Right kidney (tissue), 1 donor: ENCODE measurements around the gene WDR86.

Source experiments
- DNase-seq: peaks from one replicate; pipeline ENCODE4 v3.0.0-alpha.2; 2016

Gene WDR86

DNA sequence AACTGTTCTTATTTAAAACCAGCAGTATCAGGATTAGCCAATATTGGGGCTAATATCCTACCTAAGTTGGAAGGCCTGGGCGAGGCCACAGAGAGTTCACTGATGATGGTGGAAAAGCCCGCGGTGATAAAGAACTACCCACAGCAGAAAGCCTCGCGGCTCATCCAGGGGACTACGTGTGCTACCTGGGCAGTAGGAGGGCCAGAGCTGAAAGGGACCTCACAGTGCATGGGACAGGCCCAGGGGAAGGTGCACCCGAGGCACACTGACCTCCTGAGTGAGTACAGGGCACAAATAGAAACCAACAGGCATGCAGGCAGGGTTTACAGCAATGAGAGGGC, 1.4 kb downstream of the WDR86 start:
- no peak for DNase-seq

DNA sequence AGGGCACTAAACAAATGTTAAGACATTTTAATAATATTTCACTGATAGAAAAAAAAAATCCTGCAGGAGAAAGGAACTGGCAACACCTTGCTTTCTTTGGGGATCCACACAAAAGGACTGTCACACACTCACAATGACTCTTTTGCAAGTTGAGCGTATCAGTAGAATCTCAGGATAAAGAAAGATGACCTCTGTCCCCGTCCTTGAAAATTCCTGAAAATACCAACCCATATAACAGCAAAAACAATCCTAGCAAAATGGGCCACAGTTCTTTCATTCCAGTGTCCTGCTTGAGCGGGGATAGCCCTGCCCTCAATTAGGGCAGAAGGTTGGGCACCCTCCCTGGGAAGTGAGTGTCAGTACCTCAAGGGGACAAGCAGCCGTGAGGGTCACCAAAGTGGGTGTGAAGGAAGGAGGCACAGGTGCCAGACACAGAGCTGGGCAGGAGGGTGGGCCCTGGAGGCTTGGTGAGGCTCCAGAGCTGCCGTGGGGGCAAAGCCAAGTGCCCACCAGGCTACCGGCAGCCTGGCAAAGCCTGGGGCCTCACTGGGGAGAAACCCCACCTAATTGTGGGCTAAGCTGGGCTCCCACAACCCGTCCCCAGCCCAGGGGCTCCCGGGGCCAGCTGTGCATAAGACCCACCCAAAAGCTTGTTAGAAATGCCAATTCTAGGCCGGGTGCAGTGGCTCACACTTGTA, 2.8 kb downstream of the WDR86 start:
- no peak for DNase-seq

DNA sequence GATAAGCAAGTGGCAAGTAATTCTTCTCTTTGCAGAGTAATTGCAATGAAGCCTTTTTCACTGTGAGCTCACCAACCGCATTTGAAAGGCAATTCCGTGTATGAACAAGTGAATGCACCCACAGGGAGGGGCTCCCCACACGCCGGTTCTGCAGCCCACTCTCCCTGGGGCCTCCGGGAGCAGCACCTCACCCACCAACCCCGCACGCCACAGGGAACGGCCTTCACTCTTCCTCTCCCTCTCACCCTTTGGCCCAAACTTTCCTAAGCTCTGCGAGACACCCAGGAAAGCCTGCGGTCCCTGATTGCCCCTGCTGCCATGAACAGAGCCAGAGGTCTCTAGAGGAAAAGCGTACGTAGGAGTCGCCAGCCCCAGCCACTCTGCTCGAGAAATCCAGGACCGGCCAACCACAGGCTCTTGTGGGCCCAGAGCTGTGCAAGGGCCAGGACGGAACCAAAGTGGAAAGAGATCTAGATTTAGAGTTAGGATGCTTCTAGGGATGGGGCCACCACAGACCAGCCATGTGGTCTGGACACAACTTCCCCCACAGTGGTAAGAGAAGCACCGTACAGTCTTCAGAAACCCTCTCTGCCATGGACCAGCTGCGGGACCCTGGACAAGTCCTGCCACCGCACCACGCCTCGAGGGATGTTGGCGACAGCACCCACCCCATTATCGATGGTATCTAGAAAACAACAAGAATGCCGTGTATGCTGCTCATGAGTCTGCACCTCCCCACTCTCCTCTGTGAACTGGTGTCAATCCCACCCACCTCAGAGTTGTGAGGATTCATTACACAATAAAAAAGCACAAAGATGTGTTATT, 3.6 kb downstream of the WDR86 start:
- DNase-seq: no peak

DNA sequence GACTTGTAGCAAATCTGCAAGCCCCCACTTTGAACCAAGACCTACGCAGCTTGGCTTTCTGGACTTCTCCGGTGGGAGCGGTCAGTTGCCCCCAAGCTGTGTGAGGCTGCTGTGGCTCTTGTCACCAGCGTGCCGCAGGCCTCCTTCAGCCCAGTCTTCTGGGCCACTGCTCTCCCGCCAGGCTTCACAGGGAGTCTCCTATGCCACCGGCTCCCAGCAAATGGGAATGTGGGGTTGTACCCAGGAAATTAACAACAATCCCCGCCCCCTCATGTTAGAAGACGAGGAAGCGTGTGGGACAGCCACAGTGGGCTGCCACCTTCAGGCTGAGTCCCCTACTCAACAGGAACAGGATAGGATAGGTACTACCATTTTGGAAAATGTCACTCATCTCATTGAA, 4.2 kb downstream of the WDR86 start:
- no peak for DNase-seq

DNA sequence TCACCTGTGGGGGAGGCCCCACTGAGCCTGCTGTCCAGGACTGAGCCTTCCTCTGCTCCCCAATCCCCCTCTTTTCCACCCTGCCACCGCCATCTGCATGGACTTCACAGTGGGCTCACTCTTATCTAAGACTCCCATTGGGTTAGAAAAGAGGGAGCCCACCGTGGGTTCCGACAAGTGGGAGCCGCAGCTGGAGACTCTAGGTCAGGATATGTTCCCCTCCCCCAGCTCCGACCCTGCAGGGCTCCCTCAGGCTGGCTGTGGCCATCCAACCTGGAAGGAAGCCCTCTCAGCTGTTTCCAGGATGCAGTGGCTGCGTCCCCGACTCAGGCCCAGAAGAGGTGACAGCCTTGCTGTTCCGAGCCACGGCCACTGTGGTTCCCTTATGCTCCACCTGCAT, 4.8 kb downstream of the WDR86 start:
- no peak for DNase-seq

DNA sequence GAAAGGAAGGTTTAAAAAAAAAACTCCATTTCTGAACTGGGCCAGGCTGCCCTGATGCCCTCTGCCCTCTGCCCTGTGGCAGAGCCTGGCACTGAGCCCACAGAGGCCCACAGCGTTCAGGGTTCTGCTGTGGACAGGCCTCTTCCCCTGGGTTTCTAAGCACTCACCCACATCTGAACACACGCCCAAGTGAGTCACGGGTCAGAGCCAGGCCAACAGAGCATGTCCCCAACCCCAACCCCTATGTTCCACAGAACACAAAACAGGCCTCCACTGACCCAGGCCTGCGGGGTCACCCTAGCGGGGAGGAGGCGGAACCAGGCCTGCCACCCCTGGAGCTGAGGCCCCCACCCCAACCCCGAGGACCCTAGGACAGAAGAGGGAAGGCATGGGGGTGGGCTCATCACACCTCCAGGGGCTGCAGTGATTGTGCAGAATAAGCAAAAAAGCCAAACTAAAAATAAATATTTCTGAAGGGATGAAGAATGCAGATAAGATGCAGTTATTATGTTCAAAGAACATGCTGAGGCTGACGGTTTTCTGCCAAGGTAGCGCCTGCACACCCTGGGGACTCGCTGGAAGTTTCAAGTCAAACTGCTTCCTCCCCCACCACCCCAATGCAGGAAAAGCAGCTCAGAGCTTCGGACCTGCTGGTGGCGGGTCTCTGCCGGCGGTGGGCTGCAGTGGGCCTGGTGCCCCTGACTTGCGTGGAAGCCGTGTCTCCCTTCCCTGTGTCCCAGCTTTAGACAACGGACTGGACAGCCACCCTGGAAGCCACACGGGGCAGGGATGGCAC, 5.4 kb downstream of the WDR86 start:
- DNase-seq: no peak

DNA sequence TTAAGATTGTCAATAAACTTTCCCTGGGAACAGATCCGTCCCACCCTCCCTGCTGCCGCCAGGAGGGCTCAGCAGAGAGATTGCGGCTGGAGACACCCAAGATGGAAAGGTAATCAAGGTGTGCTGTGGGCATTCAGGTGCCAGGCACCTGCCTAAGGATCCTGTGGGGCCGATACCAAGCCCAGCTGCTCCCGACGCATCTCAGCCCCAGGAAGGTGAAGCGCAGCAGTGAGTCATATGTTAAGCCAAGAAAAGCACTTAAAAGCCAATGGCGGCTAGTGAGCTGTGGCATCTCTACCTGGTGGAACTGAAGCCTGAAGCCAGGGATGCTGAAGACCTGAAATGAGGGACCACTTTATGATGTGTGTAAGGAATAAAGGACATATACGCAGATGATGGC, 6.1 kb downstream of the WDR86 start:
- DNase-seq: no peak

DNA sequence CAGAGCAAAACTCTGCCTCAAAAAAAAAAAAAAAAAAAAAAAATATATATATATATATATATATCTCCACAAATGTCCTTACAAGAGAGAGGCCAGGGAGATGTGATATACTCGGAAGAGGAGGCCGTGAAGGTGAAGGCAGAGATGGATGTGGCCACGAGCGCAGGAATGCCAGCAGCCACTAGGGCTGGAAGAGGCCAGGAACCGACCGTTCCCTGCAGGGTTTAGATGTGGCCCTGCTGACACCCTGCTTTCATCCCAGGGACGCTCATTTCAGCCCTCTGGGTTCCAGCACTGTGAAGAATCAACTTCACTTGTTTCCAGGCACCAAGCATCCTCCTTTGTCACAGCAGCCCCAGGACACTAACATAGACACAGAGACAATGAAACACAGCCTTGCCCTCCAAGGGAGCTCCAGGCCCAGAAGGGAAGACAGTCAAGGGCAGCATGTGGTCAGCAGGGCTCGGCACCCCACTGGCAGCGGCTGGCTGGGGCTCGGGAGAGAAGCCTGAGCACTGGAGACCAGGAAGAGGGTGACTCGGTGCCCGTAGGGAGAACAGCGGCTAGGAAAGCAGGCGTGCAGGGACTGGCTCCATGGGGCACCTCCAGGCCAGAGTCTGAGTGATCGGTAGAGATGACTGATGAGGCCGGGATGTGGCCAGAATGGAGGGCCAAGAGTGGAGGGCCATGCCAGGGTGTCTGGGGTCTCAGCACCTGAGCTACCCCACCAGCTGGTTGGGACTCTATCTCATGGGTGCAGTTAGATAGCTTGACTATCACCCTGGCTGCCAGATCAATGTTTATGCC, 7.6 kb downstream of the WDR86 start:
- DNase-seq: no peak

DNA sequence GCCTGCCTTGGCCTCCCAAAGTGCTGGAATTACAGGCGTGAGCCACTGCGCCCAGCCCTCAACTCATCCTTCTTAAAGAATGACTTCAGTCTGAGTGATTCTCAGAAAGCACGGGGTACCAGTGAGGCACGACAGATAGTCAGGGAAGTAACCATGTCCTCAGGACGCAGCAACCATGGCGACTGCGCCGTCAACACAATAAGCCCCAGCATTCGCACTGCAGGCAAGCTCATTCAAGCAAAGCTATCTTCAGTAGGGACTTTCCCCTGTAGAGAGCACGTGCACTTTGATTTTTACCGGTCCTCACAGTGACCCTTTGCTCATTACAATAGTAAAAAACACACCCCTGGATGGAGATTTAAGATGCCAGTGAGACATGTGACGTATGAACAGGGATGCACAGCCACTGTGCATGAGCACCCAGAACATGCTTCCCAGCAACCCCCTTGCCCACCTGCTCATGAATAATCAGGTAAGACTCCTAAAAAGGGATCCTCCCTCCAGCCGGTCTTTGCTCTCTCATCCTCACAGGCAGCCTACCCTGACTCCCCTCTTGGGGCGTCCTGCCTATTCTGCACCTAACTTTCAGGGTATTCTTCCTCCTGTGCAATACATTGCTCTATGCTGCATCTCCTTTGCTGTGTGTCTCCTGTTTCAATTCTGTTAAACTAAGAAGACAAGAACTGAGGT, 9.1 kb downstream of the WDR86 start:
- no peak for DNase-seq

DNA sequence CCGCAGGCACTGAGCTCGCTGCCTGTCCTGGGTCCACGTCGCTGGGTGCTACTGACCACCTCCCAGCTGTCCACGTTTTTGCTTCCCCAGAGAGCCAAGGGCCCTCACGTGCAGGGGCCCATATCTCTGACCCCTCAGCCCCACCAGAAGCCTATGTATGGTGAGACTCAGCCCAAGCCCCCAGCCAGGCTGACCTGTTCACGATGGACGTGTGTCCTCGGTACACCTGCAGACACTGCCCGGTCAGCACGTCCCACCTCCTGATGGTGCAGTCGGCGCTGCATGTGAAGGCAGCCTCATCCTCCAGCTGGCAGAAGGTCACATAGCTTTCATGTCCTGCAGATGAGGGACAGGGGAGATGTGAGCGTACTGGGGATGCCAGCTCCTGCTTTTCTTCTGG, 9.9 kb downstream of the WDR86 start:
- DNase-seq: no peak

DNA sequence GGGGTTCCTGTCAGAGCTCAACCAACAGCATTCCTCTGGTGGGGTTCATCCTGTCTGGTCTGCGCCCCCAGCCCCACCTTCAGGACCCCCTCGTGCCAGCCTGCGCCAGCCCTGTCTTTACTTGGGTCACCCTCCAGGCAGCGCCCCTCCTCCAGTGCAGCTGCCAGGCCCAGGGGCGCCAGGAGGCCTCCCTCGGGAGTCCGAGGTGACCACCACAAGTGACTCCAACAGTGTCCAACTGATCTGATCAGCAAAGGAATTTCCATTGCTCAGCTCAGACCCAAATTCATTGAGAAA, 10.6 kb downstream of the WDR86 start:
- DNase-seq: no peak

DNA sequence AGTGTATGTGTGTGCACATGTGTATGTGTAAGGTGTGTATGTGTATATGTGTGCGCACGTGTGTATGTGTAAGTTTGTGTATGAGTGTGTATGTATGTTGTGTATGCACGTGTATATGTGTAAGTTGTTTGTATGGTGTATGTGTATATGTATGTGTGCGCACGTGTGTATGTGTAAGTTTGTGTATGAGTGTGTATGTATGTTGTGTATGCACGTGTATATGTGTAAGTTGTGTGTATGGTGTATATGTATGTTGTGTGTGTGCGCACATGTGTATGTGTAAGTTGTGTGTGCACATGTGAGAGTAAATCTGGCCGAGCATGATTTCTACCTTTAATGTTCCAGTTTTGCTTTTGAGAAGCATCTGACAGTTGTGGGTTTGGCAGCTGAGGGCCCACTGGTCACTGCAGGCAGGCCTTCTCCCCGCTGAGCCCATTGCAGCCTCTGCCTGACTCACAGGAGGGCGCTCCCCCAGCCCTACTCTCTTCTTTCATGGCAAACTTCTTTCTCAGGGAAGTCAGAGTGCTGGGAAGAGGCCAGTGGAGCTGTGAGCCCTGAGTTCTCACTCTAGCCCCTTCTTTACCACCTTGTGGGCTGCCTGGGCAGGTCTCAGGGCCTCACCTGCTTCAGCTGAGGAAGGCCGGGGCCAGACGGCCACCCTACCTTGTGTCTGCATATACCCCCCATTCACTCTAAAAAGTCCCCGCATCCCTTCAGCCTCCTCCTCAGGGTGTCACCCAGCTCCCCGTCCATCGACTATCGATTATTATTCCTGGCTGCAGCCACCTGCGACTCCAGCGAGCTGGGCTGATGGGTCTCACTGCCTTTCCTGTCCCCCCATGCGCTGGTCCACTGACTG, 11.2 kb downstream of the WDR86 start:
- no peak for DNase-seq

DNA sequence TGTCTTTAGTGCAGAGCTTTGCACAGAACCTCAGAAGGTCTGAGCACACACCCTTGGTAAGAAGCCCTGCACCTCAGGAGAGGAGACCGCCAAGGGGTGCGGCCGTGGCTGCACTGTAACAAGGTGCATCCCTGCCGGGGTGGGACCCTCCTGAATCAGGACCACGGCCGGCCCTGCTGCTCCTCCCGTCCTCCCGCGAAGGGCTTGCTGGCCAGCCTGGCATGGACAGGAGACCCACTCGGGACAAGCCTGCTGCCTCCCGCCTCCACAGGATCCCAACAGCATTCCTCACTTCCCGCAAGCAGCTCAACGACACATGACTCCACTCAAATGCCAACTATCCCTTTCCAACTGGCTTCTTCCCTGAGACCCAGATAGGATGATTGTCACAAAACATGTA, 12.8 kb downstream of the WDR86 start:
- no peak for DNase-seq

DNA sequence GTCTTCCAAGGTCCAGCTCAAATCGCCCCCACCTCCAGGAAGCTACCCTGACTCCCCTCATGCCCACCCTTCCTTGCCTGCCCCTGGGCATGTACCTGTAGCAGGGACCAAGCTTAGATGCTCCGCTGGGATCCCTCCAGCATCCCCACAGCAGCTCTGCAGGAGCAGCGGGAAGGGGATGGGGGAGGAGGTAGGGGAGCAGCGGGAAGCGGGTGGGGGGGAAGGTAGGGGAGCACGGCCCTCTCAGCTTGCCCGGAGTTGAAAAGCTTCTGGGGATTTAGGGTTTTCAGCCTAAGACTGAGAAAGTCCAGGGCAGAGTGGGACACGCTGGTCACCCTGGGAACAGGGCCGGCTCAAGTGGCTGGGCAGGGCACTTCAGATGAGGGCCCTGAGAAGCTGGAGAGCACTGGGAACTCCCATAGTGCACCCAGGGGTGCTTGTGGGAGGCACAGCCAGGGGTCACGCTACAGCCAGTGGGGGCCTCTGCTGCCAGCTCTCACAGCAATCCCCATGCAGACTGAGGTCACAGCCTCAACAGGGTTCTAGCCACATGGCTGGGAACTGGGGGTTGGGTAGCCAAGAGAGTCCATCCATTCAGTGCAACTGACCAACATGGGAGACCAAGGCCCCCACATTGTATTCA, 13.4 kb downstream of the WDR86 start:
- no peak for DNase-seq

DNA sequence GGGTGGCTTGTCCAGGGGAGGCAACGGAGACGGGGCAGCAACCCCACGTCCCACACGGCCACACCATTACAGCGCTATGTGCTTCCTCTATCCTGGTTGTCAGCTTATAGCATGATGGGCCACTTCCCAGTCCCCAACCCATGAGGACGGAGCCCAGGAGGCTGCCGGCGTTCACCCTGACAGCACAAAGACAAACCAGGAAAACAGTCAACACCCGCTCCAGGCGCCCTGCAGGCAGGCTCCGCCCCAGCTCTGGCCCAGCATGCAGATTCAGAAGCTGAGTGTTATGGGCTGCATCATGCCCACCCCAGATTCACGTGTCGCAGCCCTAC, 14.8 kb downstream of the WDR86 start:
- DNase-seq: no peak

DNA sequence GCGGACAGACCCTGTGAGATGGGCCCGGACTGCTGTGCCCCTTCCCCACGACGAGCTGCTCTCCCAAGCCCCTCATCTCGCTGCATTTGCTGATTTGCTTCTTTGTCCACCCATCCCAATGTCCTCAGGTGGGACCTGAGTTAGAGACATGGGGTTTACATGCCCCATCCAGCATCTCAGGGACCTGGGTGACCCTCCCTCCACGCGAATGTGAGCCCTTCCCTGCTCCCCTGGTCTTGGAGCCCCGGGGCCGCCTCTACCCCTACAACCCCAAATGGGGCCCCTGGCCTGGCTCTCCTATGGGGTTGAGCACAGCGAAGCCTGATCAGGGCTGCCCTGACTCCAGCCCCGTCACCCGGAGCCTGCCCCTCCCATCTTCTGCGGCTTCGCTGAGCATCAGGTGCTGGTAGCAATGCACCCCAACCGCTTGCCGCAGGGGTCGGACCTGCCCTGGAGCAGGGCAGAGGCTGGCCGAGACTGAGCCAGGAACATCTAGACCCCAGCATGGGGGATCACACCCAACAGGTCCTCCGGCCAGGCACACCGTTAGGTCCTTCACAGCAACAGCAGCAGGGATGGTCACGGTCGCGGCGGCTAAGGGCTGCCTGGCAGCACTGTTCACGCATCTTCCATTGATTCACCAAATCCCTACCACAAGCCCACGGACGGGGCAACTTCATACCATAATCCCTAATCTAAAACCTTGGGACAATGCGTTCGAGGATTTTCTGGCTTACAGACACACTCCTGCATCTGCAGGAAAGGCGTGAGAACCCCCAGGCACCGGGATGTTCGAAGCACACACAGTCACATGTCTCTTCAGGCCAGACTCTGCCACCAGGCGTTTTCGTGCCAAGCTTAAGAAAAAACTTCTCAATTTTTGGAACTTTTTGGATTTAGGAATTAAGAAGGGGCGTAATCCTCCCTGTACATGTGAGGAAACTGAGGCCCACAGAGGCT, 15.5 kb downstream of the WDR86 start:
- no peak for DNase-seq

DNA sequence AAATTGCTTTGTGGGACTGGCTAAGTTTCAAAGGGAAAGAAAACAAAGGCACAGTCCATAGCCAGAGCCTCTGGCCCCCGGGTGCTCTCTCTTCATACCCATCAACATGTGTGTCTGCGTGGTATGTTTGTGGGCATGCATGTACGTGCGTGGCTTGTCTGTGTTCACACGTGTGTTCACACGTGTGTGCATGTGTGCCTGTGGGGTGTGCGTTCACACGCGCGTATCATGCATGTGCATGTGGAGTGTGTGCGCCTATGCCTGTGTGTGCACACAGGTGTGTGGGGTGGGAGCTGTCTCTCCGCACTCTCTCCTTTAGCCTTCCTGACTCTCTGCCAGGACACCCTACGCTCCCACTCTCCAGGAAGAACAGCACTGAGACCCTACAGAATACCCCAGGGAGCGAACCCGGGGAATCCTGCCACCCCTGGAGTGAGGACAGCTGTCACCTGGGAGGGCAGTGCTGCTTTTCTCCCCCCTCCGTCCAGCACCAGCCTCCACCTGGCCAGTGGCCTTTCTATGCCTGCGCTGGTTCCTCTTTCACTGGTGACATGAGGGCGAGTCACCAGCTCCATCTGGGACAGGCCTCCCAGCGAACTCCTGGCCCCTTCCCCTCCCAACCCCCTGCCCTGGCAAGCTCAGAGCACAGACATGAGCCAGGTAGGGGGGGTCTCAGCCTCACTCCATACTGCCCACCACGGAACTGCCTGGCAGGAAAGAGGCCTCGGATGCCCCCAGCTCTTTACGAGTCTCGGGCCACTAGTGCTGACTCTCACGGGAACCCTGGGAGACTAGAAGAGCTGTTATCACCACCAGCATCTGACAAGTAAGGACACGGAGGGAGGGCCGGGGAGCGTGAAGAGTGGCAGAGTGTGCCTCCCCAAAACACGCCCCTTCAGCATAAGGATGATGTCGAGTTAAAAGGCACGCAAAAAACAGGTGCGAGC, 16.5 kb downstream of the WDR86 start:
- no peak for DNase-seq

DNA sequence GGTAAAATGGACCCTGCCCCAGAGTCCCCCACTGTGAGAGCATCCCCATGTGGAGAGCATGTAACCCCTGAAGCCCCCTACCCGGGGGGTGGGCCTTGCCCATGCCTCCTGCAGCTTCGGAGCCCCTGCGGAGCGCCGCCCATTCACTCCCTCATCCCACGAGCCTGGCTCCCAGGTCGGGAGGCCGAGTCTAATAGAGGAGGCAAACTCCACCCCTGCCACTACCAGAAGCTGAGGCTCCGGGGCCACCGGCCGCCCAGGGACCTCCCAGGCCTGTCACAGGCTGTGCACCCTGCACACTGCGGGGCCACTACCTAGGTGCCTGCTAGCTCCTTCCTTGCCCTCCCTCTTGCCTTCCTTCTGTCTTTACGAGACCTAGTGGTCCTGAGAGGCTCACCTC, 17.4 kb downstream of the WDR86 start:
- DNase-seq: no peak
